K562 (cell line): ENCODE measurements around the gene PPP1R3E. TPM values are rescaled to one million over a fixed set of nuclear protein-coding genes. Genes with fewer than 3 reads are reported as not detected.

Experiments
- ARID2 ChIP-seq: fragments of 450-650 bp; IDR thresholded peaks from 2 replicates; pipeline ENCODE4 v1.6.1; 2017; ENCODE audit warnings: antibody characterized with exemption, mild to moderate bottlenecking
- FOSL1 ChIP-seq: fragments of 200-800 bp; sonication (Bioruptor generic); conservative IDR thresholded peaks from 2 replicates; pipeline ENCODE4 v1.6.1; 2016; ENCODE audit warnings: missing genetic modification characterization, missing compliant biosample characterization
- REST ChIP-seq, 2 experiments: fragments of 450-650 bp; formaldehyde crosslinking in 1 of 2; IDR thresholded peaks; 2 replicates each; pipeline versions ENCODE4 v1.4.0 to v1.6.1; 2014 to 2020; ENCODE audit warnings: mild to moderate bottlenecking in 2 of 2, borderline replicate concordance in 1 of 2, low read depth in 1 of 2
- polyA plus RNA-seq, 8 experiments: library from polyadenylated mRNA; depleted of rRNA in 4 of 8; stranded (reverse) in 5 of 8; unstranded in 3 of 8; fragments of >200 nt; fragmentation: Nextera tagmentation in 2 of 8; fragmentation: Illumina TruSeq in 1 of 8; extraction: Ambion mirVana in 2 of 8; extraction: Trizol in 1 of 8; gene quantifications; 2 replicates each; pipeline versions ENCODE4 v1.2.1 to v1.2.3, GENCODE V29; 2011 to 2014; ENCODE audit warnings: inconsistent platforms in 1 of 8, missing spikeins in 1 of 8
- total RNA-seq, 7 experiments: library from RNA; depleted of rRNA in 6 of 7; stranded (reverse); fragments of >200 nt in 6 of 7; fragmentation: Illumina TruSeq in 2 of 7; extraction: Trizol in 2 of 7; gene quantifications; 2 replicates each; pipeline versions ENCODE4 v1.2.1 to v1.2.3, GENCODE V29; 2011 to 2021; ENCODE audit warnings: low replicate concordance in 1 of 7
- TF ChIP-seq, protein P1 (sequence below): IDR thresholded peaks from 2 replicates; pipeline ENCODE4 v1.6.1; 2012; ENCODE audit warnings: low read depth, low read length, improper control_type of control experiment, borderline replicate concordance

PPP1R3E gene
- total and polyA plus RNA-seq, 9 of the 15 experiments (the other 6 are each of a cell fraction or from before 2014, with no cell fraction given), result 3.2 to 18.4 (median 7.6) TPM

DNA sequence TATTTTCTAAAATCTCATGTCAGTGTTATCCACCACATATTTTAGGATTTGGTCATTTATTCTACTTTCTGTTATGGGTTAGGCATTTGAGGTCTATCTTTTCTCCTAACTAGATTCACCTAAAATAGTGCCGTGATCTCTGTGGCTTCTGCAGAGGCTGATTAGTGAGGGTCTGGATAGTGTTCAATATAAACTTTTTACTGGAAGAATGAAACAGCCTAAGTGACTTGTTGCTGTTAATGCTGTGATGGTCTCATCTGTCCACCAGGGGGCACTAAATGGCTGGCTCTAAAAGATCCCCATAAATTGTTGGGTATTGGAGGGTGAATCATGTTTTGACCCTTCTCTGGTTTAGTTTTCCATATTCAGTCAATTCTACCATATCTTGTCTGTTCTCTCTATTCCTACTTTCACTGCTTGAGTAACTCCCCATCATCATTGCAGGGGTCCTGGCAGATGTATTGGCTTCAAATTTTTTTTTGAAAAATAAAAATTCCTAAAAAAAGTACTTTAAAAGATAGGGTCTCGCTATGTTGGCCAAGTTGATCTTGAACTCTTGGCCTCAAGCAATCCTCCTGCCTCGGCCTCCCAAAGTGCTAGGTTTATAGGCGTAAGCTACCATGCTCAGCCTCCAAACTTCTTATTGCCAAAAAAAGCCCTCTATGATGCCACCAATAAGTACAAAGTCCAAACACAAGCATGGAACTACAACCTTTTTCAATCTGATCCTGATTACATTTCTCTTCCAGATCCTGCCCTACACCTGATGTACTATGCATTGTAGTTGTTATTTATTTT, 25.5 kb upstream of the PPP1R3E start (continued):
- peak; percentile 87 for TF ChIP-seq REST (IDR thresholded peaks at IDR 0.05; ENCODE audit: borderline replicate concordance)
- TF ChIP-seq REST (CRISPR knock-in tag; IDR thresholded peaks at IDR 0.05; ENCODE audit: low read depth), result no peak
- TF ChIP-seq, protein P1, sequence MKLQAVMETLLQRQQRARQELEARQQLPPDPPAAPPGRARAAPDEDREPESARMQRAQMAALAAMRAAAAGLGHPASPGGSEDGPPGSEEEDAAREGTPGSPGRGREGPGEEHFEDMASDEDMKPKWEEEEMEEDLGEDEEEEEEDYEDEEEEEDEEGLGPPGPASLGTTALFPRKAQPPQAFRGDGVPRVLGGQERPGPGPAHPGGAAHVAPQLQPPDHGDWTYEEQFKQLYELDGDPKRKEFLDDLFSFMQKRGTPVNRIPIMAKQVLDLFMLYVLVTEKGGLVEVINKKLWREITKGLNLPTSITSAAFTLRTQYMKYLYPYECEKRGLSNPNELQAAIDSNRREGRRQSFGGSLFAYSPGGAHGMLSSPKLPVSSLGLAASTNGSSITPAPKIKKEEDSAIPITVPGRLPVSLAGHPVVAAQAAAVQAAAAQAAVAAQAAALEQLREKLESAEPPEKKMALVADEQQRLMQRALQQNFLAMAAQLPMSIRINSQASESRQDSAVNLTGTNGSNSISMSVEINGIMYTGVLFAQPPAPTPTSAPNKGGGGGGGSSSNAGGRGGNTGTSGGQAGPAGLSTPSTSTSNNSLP, result peak; percentile 61; the same call in 1 of the 2 replicates
- TF ChIP-seq ARID2, result 0 out of 2 replicates have a peak, but pooled peaks have one; percentile 20
- TF ChIP-seq FOSL1 (tag), result 0 out of 2 replicates have a peak, but pooled peaks have one; percentile 39
